Measurements from ENCODE around the gene MYLK2.

DNA sequence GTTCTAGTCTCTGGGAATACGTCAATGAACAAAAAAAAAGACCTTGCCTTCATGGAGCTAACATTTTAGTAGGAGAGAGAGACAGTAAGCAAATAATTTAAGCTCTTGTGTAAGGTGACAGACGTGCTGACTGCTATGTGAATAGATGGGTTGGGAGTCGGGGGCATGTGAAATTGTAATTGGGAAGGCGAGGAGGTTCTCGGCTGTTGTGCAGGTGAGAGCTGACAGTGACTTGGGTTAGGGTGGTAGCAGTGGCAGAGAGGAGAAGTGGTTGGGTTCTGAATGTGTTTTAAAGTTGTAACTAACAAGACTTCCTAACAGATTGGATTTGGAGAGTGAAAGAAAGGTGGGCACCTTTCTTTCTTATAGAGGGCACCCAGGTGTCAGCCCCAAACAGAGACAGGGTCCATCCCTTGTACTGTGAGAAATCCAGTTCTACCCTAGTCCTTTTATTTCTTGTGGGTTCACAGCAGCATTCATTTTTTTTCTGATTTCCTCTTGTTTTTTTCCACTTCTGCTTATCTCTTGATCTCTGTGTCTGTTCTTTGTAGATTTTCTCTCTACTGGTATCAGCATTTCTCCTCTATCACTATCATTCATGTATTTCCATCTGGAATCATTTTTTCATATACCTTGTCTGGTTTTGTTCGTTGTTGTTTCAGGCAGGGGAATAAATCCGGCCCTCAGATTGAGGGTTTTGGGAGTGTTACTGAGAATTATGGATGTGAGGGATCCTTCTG is 15.4 kb upstream of the MYLK2 start:
- TF ChIP-seq CTCF (conservative IDR thresholded peaks at IDR 0.05; ENCODE audit: low read depth, low read length) (no peak), POLR2A (IDR thresholded peaks at IDR 0.05; ENCODE audit: low read depth, low read length) (no peak), RCOR1 (IDR thresholded peaks at IDR 0.05; ENCODE audit: insufficient replicate concordance, low read length) (no peak), NFE2L2 (IDR thresholded peaks at IDR 0.05; ENCODE audit: low read depth, low read length) (no peak), SMC3 (IDR thresholded peaks at IDR 0.05; ENCODE audit: low read depth, low read length) (no peak), RAD21 (IDR thresholded peaks at IDR 0.05; ENCODE audit: low read length) (no peak), BHLHE40 (IDR thresholded peaks at IDR 0.05; ENCODE audit: low read depth, low read length) (no peak), RFX5 (IDR thresholded peaks at IDR 0.05; ENCODE audit: low read depth, low read length) (no peak), MAFK (IDR thresholded peaks at IDR 0.05; ENCODE audit: low read depth, low read length) (no peak), MXI1 (IDR thresholded peaks at IDR 0.05; ENCODE audit: borderline replicate concordance, low read depth, low read length) (no peak), MAZ (IDR thresholded peaks at IDR 0.05; ENCODE audit: borderline replicate concordance, low read depth, low read length) (no peak)
- TF ChIP-seq, protein P1, sequence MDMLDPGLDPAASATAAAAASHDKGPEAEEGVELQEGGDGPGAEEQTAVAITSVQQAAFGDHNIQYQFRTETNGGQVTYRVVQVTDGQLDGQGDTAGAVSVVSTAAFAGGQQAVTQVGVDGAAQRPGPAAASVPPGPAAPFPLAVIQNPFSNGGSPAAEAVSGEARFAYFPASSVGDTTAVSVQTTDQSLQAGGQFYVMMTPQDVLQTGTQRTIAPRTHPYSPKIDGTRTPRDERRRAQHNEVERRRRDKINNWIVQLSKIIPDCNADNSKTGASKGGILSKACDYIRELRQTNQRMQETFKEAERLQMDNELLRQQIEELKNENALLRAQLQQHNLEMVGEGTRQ (IDR thresholded peaks at IDR 0.05; ENCODE audit: low read depth, low read length), result no peak
- TF ChIP-seq, protein P2, sequence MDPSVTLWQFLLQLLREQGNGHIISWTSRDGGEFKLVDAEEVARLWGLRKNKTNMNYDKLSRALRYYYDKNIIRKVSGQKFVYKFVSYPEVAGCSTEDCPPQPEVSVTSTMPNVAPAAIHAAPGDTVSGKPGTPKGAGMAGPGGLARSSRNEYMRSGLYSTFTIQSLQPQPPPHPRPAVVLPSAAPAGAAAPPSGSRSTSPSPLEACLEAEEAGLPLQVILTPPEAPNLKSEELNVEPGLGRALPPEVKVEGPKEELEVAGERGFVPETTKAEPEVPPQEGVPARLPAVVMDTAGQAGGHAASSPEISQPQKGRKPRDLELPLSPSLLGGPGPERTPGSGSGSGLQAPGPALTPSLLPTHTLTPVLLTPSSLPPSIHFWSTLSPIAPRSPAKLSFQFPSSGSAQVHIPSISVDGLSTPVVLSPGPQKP (IDR thresholded peaks at IDR 0.05; ENCODE audit: borderline replicate concordance, low read depth, low read length), result no peak

Measured in IMR-90 (cell line).